K562 (cell line): Measurements from ENCODE around the gene R3HDM2. TPM values are rescaled to one million over a fixed set of nuclear protein-coding genes. Genes with fewer than 3 reads are reported as not detected.
A peak's percentile ranks its signal among the peaks of the same experiment; 100 is the strongest.

ENCODE experiments used
- BRD9 ChIP-seq: fragments of 450-650 bp; IDR thresholded peaks from 2 replicates; pipeline ENCODE4 v1.6.1; 2018; ENCODE audit warnings: low read depth; ENCODE audit not compliant: partially characterized antibody
- CC2D1A ChIP-seq: fragments of 450-650 bp; IDR thresholded peaks from 2 replicates; pipeline ENCODE4 v1.6.1; 2017; ENCODE audit warnings: mild to moderate bottlenecking
- CXXC5 ChIP-seq: fragments of 250-450 bp; sonication (Bioruptor Pico); IDR thresholded peaks from 2 replicates; pipeline ENCODE4 v1.8.0; 2022; ENCODE audit warnings: inconsistent platforms, mild to moderate bottlenecking, moderate library complexity
- ELK3 ChIP-seq: fragments of 450-650 bp; formaldehyde crosslinking; IDR thresholded peaks from 2 replicates; pipeline ENCODE4 v1.4.0; 2020; ENCODE audit warnings: mild to moderate bottlenecking
- FOXJ3 ChIP-seq: sonication (generic); formaldehyde crosslinking; IDR thresholded peaks from 2 replicates; pipeline ENCODE4 v1.4.0; 2020; ENCODE audit warnings: mild to moderate bottlenecking, missing genetic modification reagents
- JUND ChIP-seq, 2 experiments: IDR thresholded peaks; 2 replicates in 1 of 2; 3 replicates in 1 of 2; pipeline ENCODE4 v1.6.1; 2011; ENCODE audit warnings: borderline replicate concordance in 2 of 2, low read depth in 2 of 2, low read length in 2 of 2, improper control_type of control experiment in 1 of 2, missing biosample characterization in 1 of 2, missing genetic modification characterization in 1 of 2, missing genetic modification reagents in 1 of 2
- MAX ChIP-seq: sonication (generic); formaldehyde crosslinking; IDR thresholded peaks from 2 replicates; pipeline ENCODE4 v1.9.0; 2022; ENCODE audit warnings: mild to moderate bottlenecking, missing genetic modification reagents
- MAZ ChIP-seq, 2 experiments: fragments of 450-650 bp in 1 of 2; sonication (generic) in 1 of 2; formaldehyde crosslinking; IDR thresholded peaks in 1 of 2; conservative IDR thresholded peaks in 1 of 2; 2 replicates each; pipeline versions ENCODE4 v1.4.0 to v1.5.0; 2020; ENCODE audit warnings: mild to moderate bottlenecking in 1 of 2, missing genetic modification reagents in 1 of 2
- MEF2D ChIP-seq: conservative IDR thresholded peaks from 2 replicates; pipeline ENCODE4 v1.6.1; 2016; ENCODE audit warnings: low read depth, missing genetic modification characterization, missing compliant biosample characterization
- RBFOX2 ChIP-seq: fragments of 200-400 bp; formaldehyde crosslinking; IDR thresholded peaks from 2 replicates; pipeline ENCODE4 v1.6.1; 2017; ENCODE audit warnings: low read depth, mild to moderate bottlenecking, low read length, moderate library complexity
- SP1 ChIP-seq: sonication (generic); formaldehyde crosslinking; IDR thresholded peaks from 2 replicates; pipeline ENCODE4 v1.8.1; 2022; ENCODE audit warnings: mild to moderate bottlenecking, missing genetic modification reagents
- TCF3 ChIP-seq: sonication (generic); formaldehyde crosslinking; IDR thresholded peaks from 2 replicates; pipeline ENCODE4 v1.4.0; 2020; ENCODE audit warnings: mild to moderate bottlenecking, missing genetic modification reagents
- ZBTB40 ChIP-seq, 2 experiments: fragments of 450-650 bp in 1 of 2; sonication (generic) in 1 of 2; formaldehyde crosslinking in 1 of 2; IDR thresholded peaks; 2 replicates each; pipeline versions ENCODE4 v1.7.1 to v1.9.0; 2016 to 2022; ENCODE audit warnings: inconsistent platforms in 1 of 2, mild to moderate bottlenecking in 1 of 2, missing genetic modification reagents in 1 of 2
- ZNF395 ChIP-seq: fragments of 200-800 bp; sonication (Bioruptor generic); IDR thresholded peaks from 2 replicates; pipeline ENCODE4 v1.6.1; 2017; ENCODE audit warnings: missing genetic modification characterization, missing compliant biosample characterization
- ZNF644 ChIP-seq: fragments of 200-800 bp; sonication (Bioruptor generic); IDR thresholded peaks from 2 replicates; pipeline ENCODE4 v1.6.1; 2016; ENCODE audit warnings: low read depth, missing genetic modification characterization, missing compliant biosample characterization
- polyA plus RNA-seq, 8 experiments: library from polyadenylated mRNA; depleted of rRNA in 4 of 8; stranded (reverse) in 5 of 8; unstranded in 3 of 8; fragments of >200 nt; fragmentation: Nextera tagmentation in 2 of 8; fragmentation: Illumina TruSeq in 1 of 8; extraction: Ambion mirVana in 2 of 8; extraction: Trizol in 1 of 8; gene quantifications; 2 replicates each; pipeline versions ENCODE4 v1.2.1 to v1.2.3, GENCODE V29; 2011 to 2014; ENCODE audit warnings: inconsistent platforms in 1 of 8, missing spikeins in 1 of 8
- total RNA-seq, 7 experiments: library from RNA; depleted of rRNA in 6 of 7; stranded (reverse); fragments of >200 nt in 6 of 7; fragmentation: Illumina TruSeq in 2 of 7; extraction: Trizol in 2 of 7; gene quantifications; 2 replicates each; pipeline versions ENCODE4 v1.2.1 to v1.2.3, GENCODE V29; 2011 to 2021; ENCODE audit warnings: low replicate concordance in 1 of 7

Gene R3HDM2
- total and polyA plus RNA-seq, 9 of the 15 experiments (the other 6 are each of a cell fraction or from before 2014, with no cell fraction given) = 3.3 to 18.8 (median 9.0) TPM

- TF ChIP-seq ZBTB40 (IDR thresholded peaks at IDR 0.05) = no peak
- no peak for TF ChIP-seq ZBTB40 (CRISPR knock-in tag; IDR thresholded peaks at IDR 0.05)
- no peak for TF ChIP-seq FOXJ3 (CRISPR knock-in tag)
- peak; percentile 37; the same call in 1 of the 2 replicates for TF ChIP-seq SP1
- no peak for TF ChIP-seq ZNF395 (CRISPR knock-in tag)
- no peak for TF ChIP-seq MEF2D (tag)
- TF ChIP-seq ELK3 (CRISPR knock-in tag) = no peak
- TF ChIP-seq CXXC5 (CRISPR knock-in tag) = no peak
- peak; percentile 86 for TF ChIP-seq BRD9
- TF ChIP-seq MAZ (CRISPR knock-in tag; conservative IDR thresholded peaks at IDR 0.05 in 1 of 2, IDR thresholded peaks at IDR 0.05 in 1 of 2) = peak in 1 of 2 experiments; percentile 69; a peak in 2 of 4 replicates
- no peak for TF ChIP-seq ZNF644 (tag)
- TF ChIP-seq RBFOX2 = 0 out of 2 replicates have a peak, but pooled peaks have one; percentile 37
- TF ChIP-seq MAX = peak; percentile 61
- TF ChIP-seq CC2D1A = peak; percentile 88
- TF ChIP-seq JUND (IDR thresholded peaks at IDR 0.05; ENCODE audit: borderline replicate concordance, low read depth, low read length) = no peak
- peak; percentile 35; the same call in 1 of the 3 replicates for TF ChIP-seq JUND (tag; IDR thresholded peaks at IDR 0.05; ENCODE audit: borderline replicate concordance, low read depth, low read length)
- TF ChIP-seq TCF3 (CRISPR knock-in tag) = 0 out of 2 replicates have a peak, but pooled peaks have one; percentile 4
These were observed 22.2 kb upstream of the R3HDM2 start (continued) for GRCh38 chr12:57452937-57453509.
